ENCODE data around the gene TNFSF13B. TPM values are rescaled to one million over a fixed set of nuclear protein-coding genes. Genes with fewer than 3 reads are reported as not detected.

TNFSF13B gene
- total and polyA plus RNA-seq, 2 donors (not counting 3 experiments of a cell fraction or from before 2014, with no cell fraction given) = 0.18 to 1.2 TPM

GRCh38 chr13:108257248-108257647 lies 12.3 kb upstream of the TNFSF13B start:
- no peaks in the 10 kb centered on the region for H3K36me3 ChIP-seq (ENCODE audit: control insufficient read depth in 2 of 2, extremely low read depth in 1 of 2, insufficient read depth in 2 of 2, low read length in 2 of 2)
- no peaks in the 10 kb centered on the region for H3K4me1 ChIP-seq (ENCODE audit: control insufficient read depth, extremely low read depth, insufficient read depth, low read length)
- no peaks in the 10 kb centered on the region for H3K27me3 ChIP-seq (ENCODE audit: control insufficient read depth in 2 of 2, insufficient read depth in 2 of 2, low read length in 2 of 2)
- H4K20me1 ChIP-seq (replicated peaks; ENCODE audit: control insufficient read depth, extremely low read depth, insufficient read depth, low read length) = no peaks in the 10 kb centered on the region
- dilution Hi-C loops (cut with MboI; ENCODE audit: extremely low pct_ligation_motif_present, low sequenced_read_pairs) = no loop called here
- H3K9me1 ChIP-seq (replicated peaks; ENCODE audit: control insufficient read depth, extremely low read depth, insufficient read depth, low read length) = no peaks in the 10 kb centered on the region
- no peak overlapping the region for H3K4me3 ChIP-seq (replicated peaks in 1 of 3; ENCODE audit: insufficient read depth in 1 of 3, low read depth in 1 of 3, low read length in 3 of 3)
- no peaks in the 10 kb centered on the region for H3K9me3 ChIP-seq (replicated peaks; ENCODE audit: control insufficient read depth, insufficient read depth, low read length)
- intact Hi-C loops (cut with micrococcal nuclease) = no loop called here
- TF ChIP-seq MAX (IDR thresholded peaks at IDR 0.05; ENCODE audit: insufficient read depth, insufficient read length) = no peak
- TF ChIP-seq POLR2A (IDR thresholded peaks at IDR 0.05; ENCODE audit: low read depth, low read length) = no peak
- TF ChIP-seq CTCF (IDR thresholded peaks at IDR 0.05; ENCODE audit: extremely low read depth in 1 of 2, insufficient read depth in 1 of 2, low read depth in 1 of 2, low read length in 2 of 2) = no peak
- no peak for TF ChIP-seq JUN (IDR thresholded peaks at IDR 0.05; ENCODE audit: borderline replicate concordance, insufficient read depth, insufficient read length, low read depth)
- TF ChIP-seq GATA2 (IDR thresholded peaks at IDR 0.05; ENCODE audit: insufficient read depth, insufficient read length, low read depth, low read length) = no peak
- no peak for TF ChIP-seq EZH2 (IDR thresholded peaks at IDR 0.05; ENCODE audit: borderline replicate concordance, low read depth, low read length, severe bottlenecking)
- TF ChIP-seq POLR2AphosphoS5 (IDR thresholded peaks at IDR 0.05; ENCODE audit: insufficient read depth, low read depth, low read length) = no peak
- no peak for TF ChIP-seq FOS (IDR thresholded peaks at IDR 0.05; ENCODE audit: borderline replicate concordance, insufficient read depth, low read length)
- no peak for TF ChIP-seq MYC (IDR thresholded peaks at IDR 0.05; ENCODE audit: low read depth, low read length)
- no peak overlapping the region for H2AFZ ChIP-seq (ENCODE audit: low read depth, low read length)
- DNase-seq (ENCODE audit: low read depth, low spot score) (no peak), FAIRE-seq (no peak)
- H3K9ac ChIP-seq (replicated peaks; ENCODE audit: extremely low read depth, insufficient read depth, low read length) = no peak overlapping the region
- H3K27ac ChIP-seq (ENCODE audit: insufficient read depth, low read depth, low read length) = no peak overlapping the region
- H3K4me2 ChIP-seq (ENCODE audit: insufficient read depth, low read length) = no peak overlapping the region
- no peaks in the 10 kb centered on the region for H3K79me2 ChIP-seq (ENCODE audit: control insufficient read depth, insufficient read depth, low read length)
- BruUV-seq (replicated peaks) = no TSS peak
- ChIA-PET CTCF (no interaction called here), POLR2A (no interaction called here)
